Measurements from ENCODE around the gene MEIOB.

DNA sequence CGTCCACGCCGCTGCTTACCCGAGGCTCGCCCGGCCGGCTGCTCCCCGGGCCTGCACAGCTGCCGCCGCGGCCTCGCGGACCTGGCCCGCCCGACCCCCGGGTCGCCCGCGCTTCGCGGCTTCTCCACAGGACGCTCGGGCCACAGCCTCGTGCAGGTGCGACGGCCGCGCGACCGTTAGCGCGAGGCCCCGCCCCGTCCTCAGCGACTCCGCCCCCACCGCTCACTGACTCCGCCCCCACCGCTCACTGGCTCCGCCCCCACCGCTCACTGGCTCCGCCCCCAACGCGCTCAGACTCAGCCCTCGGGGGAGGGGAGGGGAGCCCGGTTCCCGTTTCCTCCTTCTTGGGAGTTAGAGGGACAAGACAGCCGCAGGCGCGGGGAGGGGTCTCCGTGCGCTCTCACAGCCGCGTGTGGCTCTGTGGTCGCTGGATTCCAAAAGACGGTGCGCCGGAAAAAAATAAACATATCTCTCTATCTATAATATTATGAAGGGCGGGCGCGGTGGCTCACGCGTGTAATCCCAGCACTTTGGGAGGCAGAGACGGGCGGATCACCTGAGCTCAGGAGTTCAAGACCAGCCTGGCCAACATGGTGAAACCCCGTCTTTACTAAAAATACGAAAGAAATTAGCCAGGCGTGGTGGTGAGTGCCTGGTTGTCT is at the start of gene MEIOB:
- no peak for TF ChIP-seq EZH2 (IDR thresholded peaks at IDR 0.05; ENCODE audit: low read length)
- TF ChIP-seq, protein P1, sequence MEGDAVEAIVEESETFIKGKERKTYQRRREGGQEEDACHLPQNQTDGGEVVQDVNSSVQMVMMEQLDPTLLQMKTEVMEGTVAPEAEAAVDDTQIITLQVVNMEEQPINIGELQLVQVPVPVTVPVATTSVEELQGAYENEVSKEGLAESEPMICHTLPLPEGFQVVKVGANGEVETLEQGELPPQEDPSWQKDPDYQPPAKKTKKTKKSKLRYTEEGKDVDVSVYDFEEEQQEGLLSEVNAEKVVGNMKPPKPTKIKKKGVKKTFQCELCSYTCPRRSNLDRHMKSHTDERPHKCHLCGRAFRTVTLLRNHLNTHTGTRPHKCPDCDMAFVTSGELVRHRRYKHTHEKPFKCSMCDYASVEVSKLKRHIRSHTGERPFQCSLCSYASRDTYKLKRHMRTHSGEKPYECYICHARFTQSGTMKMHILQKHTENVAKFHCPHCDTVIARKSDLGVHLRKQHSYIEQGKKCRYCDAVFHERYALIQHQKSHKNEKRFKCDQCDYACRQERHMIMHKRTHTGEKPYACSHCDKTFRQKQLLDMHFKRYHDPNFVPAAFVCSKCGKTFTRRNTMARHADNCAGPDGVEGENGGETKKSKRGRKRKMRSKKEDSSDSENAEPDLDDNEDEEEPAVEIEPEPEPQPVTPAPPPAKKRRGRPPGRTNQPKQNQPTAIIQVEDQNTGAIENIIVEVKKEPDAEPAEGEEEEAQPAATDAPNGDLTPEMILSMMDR (optimal IDR thresholded peaks at IDR 0.05 in 1 of 3, IDR thresholded peaks at IDR 0.05 in 1 of 3, conservative IDR thresholded peaks at IDR 0.05 in 1 of 3; ENCODE audit: extremely low read depth in 1 of 3, insufficient read depth in 2 of 3, low read length in 3 of 3), result no peak

All from keratinocyte (primary cell).